SH-SY5Y (cell line): ENCODE results near the gene SNX19.

Source experiments
- GATA2 ChIP-seq: IDR thresholded peaks from 2 replicates; pipeline ENCODE4 v1.6.1; 2011; ENCODE audit warnings: mild to moderate bottlenecking, low read depth, low read length
- GATA3 ChIP-seq: IDR thresholded peaks from 2 replicates; pipeline ENCODE4 v1.6.1; 2011; ENCODE audit warnings: low read depth, mild to moderate bottlenecking, low read length, moderate library complexity

DNA sequence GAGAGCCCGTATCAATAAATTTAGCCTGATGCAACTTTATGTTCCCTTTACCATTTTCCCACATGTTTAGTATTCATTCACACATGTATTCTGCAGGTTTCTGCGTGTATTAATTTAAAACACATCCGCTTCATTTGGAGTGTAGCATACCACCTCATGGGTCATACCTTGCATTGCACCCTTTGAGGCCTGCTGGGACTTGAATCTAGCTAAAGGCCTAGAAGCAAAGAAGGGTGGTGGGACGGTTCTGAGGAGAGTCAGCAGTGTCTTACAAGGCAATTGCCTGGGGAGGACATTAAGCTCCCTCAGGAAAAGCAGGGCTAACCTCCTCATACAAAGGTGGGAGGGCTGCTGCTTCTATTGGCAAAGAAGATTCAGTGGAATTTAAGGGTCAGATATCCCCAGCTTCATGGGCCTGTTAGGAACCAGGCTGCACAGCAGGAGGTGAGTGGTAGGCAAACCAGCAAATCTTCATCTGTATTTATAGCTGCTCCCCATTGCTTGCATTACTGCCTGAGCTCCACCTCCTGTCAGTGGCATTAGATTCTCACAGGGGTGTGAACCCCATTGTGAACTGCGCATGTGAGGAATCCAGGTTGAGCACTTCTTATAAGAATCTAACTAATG lies 15.9 kb upstream of the SNX19 start:
- TF ChIP-seq GATA3 (no peak), GATA2 (no peak)
